Body of pancreas (tissue), 4 donors: ENCODE results near the gene MRPL21. TPM values are rescaled to one million over a fixed set of nuclear protein-coding genes. Genes with fewer than 3 reads are reported as not detected.
A peak's percentile ranks its signal among the peaks of the same experiment; 100 is the strongest.

ENCODE experiments used
- ATAC-seq: fragments of 150-250 bp; one replicate; pipeline ENCODE4 v1.9.1; 2016
- DNase-seq, 4 donors: peaks; one replicate each; pipeline ENCODE4 v3.0.0-alpha.2; 2019
- H3K27ac ChIP-seq, 4 donors: fragments of 200-600 bp; sonication (generic); 1 replicate in 3 of 4; 2 replicates in 1 of 4; pipeline versions ENCODE4 v1.5.1 to v1.6.1; 2016 to 2019; ENCODE audit warnings: mild to moderate bottlenecking in 1 of 4, mixed read lengths in 1 of 4, moderate library complexity in 1 of 4
- H3K27me3 ChIP-seq, 2 donors: fragments of 200-600 bp; sonication (generic); one replicate each; pipeline ENCODE4 v1.6.0; 2016; ENCODE audit warnings: mild to moderate bottlenecking in 1 of 2
- H3K36me3 ChIP-seq, 2 donors: fragments of 200-600 bp; sonication (generic); replicated peaks in 1 of 2; 2 replicates each; pipeline ENCODE4 v1.5.1; 2016; ENCODE audit warnings: low read depth in 2 of 2; ENCODE audit not compliant: insufficient read depth in 1 of 2
- H3K4me1 ChIP-seq: fragments of 200-600 bp; sonication (generic); one replicate; pipeline ENCODE4 v1.6.0; 2016
- H3K4me3 ChIP-seq, 2 donors: fragments of 200-600 bp; sonication (generic); 1 replicate in 1 of 2; 2 replicates in 1 of 2; pipeline ENCODE4 v1.5.1; 2016 to 2019
- H3K9me3 ChIP-seq, 3 donors: fragments of 200-600 bp; sonication (generic); 1 replicate in 2 of 3; 2 replicates in 1 of 3; pipeline ENCODE4 v1.5.1; 2016
- POLR2A ChIP-seq, 3 donors: fragments of 450-650 bp; IDR thresholded peaks; one replicate each; pipeline ENCODE4 v1.6.1; 2016; ENCODE audit warnings: antibody characterized with exemption in 3 of 3, mild to moderate bottlenecking in 2 of 3
- WGBS, 2 donors: methylation state at CpG; one replicate each; pipeline ENCODE4 v1.1.5; 2017; 5-methylcytosine and 5-hydroxymethylcytosine counted together
- intact Hi-C: fragments of 100-400 bp; cut with DNase I; formaldehyde crosslinking; loops from one replicate; pipeline ENCODE4 v1.15.1; 2023
- total RNA-seq, 2 donors: library from RNA; depleted of rRNA; stranded (reverse); fragments of >200 nt; gene quantifications; one replicate each; pipeline ENCODE4 v1.1.0, GENCODE V29; 2016
- TF ChIP-seq, protein P1 (sequence below), 7 experiments: fragments of 450-650 bp in 4 of 7; fragments of 200-600 bp in 3 of 7; sonication (generic) in 3 of 7; IDR thresholded peaks; one replicate each; pipeline ENCODE4 v1.5.1; 2016 to 2019; ENCODE audit warnings: antibody characterized with exemption in 7 of 7

MRPL21 gene
- total RNA-seq, 2 donors from 2014 or later, result 21.8 to 45.7 TPM

DNA sequence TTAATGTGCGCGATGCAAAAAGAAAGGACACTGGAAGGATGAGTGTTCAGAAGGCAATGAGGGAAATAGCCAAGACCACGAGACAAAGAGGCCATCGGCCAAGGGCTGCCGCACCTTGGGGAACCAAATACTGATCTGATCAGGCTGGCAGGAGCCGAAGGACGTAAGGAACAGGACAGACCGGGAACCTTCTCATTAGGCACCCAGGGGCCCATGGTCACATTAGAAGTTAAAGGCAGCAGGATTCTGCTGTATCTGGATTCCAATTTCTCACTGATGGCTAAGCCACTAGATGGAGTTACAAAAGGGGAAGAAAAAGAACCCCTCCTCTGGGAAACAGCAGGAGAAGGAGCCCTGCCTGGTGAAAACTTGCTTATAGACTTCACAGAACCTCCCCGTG lies 33.2 kb downstream of the MRPL21 start:
- WGBS, 2 donors, result 66 to 77% methylated on average over 9 of the region's 9 CpGs
- no peak for ATAC-seq
- H3K36me3 ChIP-seq, result no peaks in the 10 kb centered on the region
- DNase-seq, result peak in 1 of 4 donors; percentile 34
- no peaks in the 10 kb centered on the region for H3K9me3 ChIP-seq
- no peaks in the 10 kb centered on the region for H3K27me3 ChIP-seq
- TF ChIP-seq, protein P1, sequence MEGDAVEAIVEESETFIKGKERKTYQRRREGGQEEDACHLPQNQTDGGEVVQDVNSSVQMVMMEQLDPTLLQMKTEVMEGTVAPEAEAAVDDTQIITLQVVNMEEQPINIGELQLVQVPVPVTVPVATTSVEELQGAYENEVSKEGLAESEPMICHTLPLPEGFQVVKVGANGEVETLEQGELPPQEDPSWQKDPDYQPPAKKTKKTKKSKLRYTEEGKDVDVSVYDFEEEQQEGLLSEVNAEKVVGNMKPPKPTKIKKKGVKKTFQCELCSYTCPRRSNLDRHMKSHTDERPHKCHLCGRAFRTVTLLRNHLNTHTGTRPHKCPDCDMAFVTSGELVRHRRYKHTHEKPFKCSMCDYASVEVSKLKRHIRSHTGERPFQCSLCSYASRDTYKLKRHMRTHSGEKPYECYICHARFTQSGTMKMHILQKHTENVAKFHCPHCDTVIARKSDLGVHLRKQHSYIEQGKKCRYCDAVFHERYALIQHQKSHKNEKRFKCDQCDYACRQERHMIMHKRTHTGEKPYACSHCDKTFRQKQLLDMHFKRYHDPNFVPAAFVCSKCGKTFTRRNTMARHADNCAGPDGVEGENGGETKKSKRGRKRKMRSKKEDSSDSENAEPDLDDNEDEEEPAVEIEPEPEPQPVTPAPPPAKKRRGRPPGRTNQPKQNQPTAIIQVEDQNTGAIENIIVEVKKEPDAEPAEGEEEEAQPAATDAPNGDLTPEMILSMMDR (IDR thresholded peaks at IDR 0.05), result no peak
- TF ChIP-seq POLR2A (IDR thresholded peaks at IDR 0.05), result no peak
- peak overlapping the region in 1 of 4 donors; percentile 26 for H3K27ac ChIP-seq
- H3K4me1 ChIP-seq, result peaks cover 7% of the 10 kb centered on the region
- intact Hi-C loops, result no loop called here
- H3K4me3 ChIP-seq, result no peak overlapping the region

DNA sequence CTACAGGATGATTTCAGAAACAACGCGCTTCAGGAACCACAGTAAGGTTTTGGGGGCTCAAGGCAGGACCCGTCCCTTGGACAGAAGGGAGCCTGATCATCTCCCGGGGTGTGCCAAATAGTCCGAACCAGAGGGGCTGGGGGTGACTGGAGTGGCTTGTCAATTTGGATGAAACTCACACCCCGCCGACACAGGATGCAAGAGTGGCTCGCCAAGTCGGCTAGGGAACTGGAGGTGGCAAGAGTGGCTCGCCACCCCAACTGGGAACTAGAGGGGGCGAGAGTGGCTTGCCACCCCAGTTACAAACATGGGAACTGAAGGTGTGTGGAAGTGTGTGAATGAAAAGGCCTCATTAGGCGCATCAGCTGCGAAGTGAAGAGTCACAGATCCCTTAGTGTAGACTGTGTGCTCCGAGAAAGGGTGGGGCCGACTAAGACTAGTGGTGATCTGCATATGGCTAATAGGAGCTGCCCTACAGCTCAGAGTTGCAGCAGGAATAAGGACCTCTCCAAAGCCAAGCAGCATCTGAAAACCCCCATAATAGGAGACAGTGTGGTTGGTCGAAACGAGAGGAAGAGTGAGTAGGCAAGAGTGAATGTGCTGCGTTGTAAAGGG lies 35.3 kb downstream of the MRPL21 start:
- 85 to 92% methylated on average over 18 of the region's 18 CpGs for WGBS, 2 donors
- no peaks in the 10 kb centered on the region for H3K27me3 ChIP-seq
- H3K4me3 ChIP-seq, result no peak overlapping the region
- peaks cover 7% of the 10 kb centered on the region for H3K4me1 ChIP-seq
- DNase-seq, result no peak
- no peak for ATAC-seq
- no peaks in the 10 kb centered on the region for H3K9me3 ChIP-seq
- H3K27ac ChIP-seq, result no peak overlapping the region
- intact Hi-C loops, result no loop called here
- no peaks in the 10 kb centered on the region for H3K36me3 ChIP-seq
- TF ChIP-seq, protein P1 (IDR thresholded peaks at IDR 0.05), result no peak
- no peak for TF ChIP-seq POLR2A (IDR thresholded peaks at IDR 0.05)

DNA sequence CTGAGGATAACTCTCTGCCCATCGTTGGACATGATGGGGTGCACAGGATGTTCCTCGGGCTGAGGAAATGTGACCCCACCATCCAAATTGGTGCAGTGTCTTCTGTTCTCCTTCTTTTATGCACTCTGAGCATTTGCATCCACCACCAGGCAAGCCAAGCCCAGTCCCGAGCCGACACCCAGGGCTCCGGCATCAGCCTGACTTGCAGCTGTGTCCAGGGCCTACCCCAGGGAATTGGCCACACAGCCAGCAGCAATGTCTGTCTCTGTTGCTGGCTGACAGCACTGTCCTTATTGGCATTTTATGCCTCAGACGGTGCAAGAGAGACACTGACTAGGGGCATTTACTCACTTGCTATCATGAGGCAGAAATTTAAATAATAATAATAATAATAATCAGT lies 36.6 kb downstream of the MRPL21 start:
- H3K27me3 ChIP-seq, result no peaks in the 10 kb centered on the region
- intact Hi-C loops, result no loop called here
- ATAC-seq, result no peak
- no peak for DNase-seq
- H3K4me3 ChIP-seq, result no peak overlapping the region
- no peaks in the 10 kb centered on the region for H3K36me3 ChIP-seq
- TF ChIP-seq, protein P1 (IDR thresholded peaks at IDR 0.05), result no peak
- no peak for TF ChIP-seq POLR2A (IDR thresholded peaks at IDR 0.05)
- H3K27ac ChIP-seq, result no peak overlapping the region
- H3K4me1 ChIP-seq, result no peaks in the 10 kb centered on the region
- no peaks in the 10 kb centered on the region for H3K9me3 ChIP-seq
- WGBS, 2 donors, result 74 to 79% methylated on average over 6 of the region's 6 CpGs

DNA sequence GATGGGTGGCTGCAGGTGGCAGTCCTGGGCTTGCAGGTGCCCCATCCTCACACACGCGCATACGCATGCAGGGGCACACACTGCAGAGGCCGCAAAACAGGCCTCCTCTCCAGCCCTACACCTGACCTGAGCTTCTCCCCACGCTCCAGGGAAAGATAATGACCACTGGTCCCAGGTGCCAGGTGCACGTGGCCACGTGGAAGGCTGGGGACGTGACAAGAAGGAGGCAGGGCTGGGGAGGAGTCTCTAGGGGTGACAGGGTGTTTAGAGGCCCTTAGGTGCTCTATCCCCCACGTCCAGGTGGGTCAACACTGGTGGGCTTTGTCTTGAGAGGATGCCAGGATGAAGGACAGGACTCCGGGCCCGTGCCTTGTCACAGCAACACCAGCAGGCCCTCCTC lies 38.4 kb downstream of the MRPL21 start:
- Histone ChIP-seq H3K27ac (no peak overlapping the region), H3K4me3 (no peak overlapping the region), H3K9me3 (no peaks in the 10 kb centered on the region), H3K4me1 (no peaks in the 10 kb centered on the region), H3K36me3 (no peaks in the 10 kb centered on the region), H3K27me3 (no peaks in the 10 kb centered on the region)
- no peak for DNase-seq
- intact Hi-C loops, result no loop called here
- no peak for ATAC-seq
- WGBS, 2 donors, result 90 to 95% methylated on average over 5 to 11 of the region's 11 CpGs
- no peak for TF ChIP-seq POLR2A (IDR thresholded peaks at IDR 0.05)
- TF ChIP-seq, protein P1 (IDR thresholded peaks at IDR 0.05), result no peak
